ENCODE results near the gene TAF1C.
"Not testable (repeated sequence)": the region's sequence is repeated elsewhere in the genome, so short reads cannot be mapped to it uniquely, and the experiment has no call there.

Gene TAF1C

DNA sequence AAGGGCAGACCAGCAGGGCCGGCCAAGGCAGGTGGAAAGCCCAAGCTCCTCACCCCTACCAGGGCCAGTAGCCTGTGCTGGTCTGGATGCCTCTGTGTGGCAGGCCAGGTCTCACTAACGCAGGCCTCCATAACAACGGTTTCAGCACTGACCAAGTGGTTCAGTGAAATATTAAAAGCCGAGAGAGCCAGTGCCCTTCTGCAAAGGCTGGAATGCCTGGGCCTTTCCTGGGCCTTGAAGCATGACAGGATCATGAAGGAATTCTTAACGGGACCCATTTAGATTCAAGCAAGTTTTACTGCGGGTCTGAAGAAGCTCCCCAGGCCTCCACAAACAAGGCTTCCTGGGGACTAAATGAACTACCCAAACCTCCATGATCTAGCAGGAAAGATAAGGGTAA lies 20.4 kb upstream of the TAF1C start:
- DNase-seq, result no peak

DNA sequence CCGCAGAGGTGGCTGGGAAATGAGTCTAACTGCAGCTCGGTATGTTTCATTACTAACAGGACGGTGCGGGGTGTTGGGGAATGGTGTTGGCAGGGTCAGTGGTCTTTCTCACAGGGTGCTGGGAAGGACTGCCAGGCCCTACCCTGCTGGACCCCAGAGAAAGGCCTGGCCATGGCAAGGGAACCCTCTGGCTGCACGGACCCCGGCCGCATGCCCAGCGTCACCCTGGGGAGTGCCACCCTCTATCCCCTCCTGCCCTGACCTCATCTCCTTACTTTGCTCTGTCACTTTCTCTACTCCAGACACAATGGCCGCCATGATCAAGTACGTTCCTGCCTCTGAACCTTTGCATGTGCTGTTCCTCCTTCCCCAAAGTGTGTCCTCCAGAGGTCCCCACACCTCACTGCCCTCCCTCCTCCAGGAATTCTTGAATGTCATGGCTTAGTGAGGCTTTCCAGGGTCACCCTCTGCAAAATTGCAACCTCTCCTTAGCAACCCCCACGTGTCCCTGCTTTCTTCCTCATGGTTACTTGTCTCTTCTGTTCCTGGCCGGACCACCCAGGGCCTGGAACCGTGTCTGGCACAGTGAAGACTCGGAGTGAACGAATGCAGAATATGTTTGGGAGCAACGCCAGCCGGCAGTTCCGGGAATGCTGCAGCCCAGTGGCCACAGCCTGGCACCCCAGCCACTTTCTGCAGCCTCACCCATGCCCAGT lies 19.3 kb upstream of the TAF1C start:
- no peak for DNase-seq

DNA sequence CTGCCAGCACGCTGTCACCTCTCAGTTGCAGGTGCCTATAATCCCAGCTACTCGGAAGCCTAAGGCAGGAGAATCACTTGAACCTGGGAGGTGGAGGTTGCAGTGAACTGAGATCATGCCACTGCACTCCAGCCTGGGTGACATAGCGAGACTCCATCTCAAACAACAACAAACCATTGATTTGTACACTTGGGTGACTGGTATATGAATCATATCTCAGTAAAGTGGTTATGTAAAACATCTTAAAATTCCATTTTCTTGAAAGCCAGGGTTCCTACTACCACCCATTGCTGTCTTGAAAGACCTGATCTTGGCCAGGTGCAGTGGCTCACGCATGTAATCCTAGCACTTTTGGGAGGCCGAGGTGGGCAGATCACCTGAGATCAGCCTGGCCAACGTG lies 18.3 kb upstream of the TAF1C start:
- DNase-seq, result not testable (repeated sequence)

- DNase-seq, result not testable (repeated sequence)
Measured at GRCh38 chr16:84204551-84204950, 17.7 kb upstream of the TAF1C start.

- DNase-seq, result no peak
Measured at GRCh38 chr16:84199861-84200260, 13.0 kb upstream of the TAF1C start.

GRCh38 chr16:84199097-84199496 lies 12.2 kb upstream of the TAF1C start:
- no peak for DNase-seq

- DNase-seq, result no peak
Measured at GRCh38 chr16:84198401-84198800, 11.5 kb upstream of the TAF1C start.

DNA sequence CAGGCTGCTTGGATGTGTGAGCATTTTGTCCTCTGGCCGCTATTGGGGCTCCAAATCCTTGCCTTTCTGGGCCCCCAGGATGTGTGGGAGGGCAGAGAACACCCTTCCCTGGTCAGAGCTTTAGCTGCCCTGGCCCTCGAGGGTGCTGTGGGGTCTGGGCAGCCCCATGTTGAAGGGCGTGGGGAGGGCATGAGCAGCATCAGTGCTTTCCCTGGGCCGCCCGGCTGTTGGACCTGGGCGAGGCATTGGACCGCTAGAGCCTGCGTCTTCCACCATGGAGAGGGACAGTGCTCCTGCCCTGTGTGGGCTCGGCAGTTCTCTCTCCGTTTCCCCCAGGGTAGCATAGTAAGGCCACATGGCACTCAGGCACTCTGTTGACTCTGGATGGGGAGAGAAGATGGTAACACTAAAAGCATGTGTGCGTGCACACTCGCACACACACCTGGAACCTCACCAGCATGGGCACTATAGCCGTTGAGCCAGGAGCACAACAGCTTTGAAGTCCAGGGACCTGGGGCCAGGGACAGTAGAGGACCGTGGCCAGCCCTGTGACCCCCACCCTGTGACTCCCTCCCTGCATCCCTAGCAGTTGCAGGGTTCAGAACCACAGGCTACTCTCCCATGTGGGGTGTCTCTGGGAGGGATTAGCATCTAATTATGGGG lies 10.7 kb upstream of the TAF1C start:
- DNase-seq, result no peak

- DNase-seq, result no peak
Measured at GRCh38 chr16:84196727-84197394, 10.0 kb upstream of the TAF1C start.

DNA sequence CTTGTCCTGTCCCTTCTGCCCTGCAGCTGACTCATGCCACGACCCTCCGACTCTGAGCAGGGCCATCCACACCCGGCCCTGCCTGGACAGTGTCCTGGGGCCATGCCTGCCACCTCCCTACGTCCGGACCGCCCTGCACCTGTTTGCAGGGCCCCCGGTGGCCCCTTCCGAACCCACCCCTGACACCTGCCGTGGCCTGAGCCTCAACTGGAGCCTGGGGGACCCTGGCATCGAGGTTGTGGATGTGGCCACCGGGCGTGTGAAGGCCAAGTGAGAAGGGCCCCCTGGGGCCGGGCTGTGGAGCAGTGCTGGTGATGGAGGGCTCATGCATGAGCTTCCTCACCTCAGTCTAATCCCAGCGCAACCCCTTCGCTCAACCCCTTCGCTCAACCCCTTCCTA lies 9.2 kb upstream of the TAF1C start:
- DNase-seq, result no peak

- DNase-seq, result no peak
Measured at GRCh38 chr16:84195201-84196093, 8.6 kb upstream of the TAF1C start.

- DNase-seq, result peak; percentile 26
Measured at GRCh38 chr16:84194470-84195200, 7.8 kb upstream of the TAF1C start.

GRCh38 chr16:84194018-84194417 lies 7.2 kb upstream of the TAF1C start:
- no peak for DNase-seq

GRCh38 chr16:84193480-84193879 lies 6.6 kb upstream of the TAF1C start:
- no peak for DNase-seq

GRCh38 chr16:84191466-84191865 lies 4.6 kb upstream of the TAF1C start:
- DNase-seq, result no peak

GRCh38 chr16:84190731-84191388 lies 4.0 kb upstream of the TAF1C start, which contains the start of gene ADAD2:
ADAD2 (plus strand) TSS chr16:84191157; CDS start chr16:84191231, 74 bp downstream.
- no peak for DNase-seq

- no peak for DNase-seq
Measured at GRCh38 chr16:84184775-84185174, 2.1 kb downstream of the TAF1C start.

GRCh38 chr16:84183911-84184591 lies 2.8 kb downstream of the TAF1C start:
- DNase-seq, result no peak

GRCh38 chr16:84183572-84183875 lies 3.3 kb downstream of the TAF1C start:
- DNase-seq, result no peak

GRCh38 chr16:84182680-84183571 lies 3.9 kb downstream of the TAF1C start:
- no peak for DNase-seq

Data from CD4-positive, alpha-beta T cell treated with Interleukin-12 subunit alpha and Interleukin-12 subunit beta, for 1 hour (primary cell).